Measurements from ENCODE around the gene CENPT.
A peak's percentile ranks its signal among the peaks of the same experiment; 100 is the strongest.

CENPT gene

GRCh38 chr16:67847064-67847861 is at the start of gene CENPT:
CENPT (minus strand) TSS chr16:67847693; CDS start chr16:67833859, 13,834 bp downstream.
- DNase-seq (ENCODE audit: low read depth), result no peak

- DNase-seq (ENCODE audit: low read depth), result no peak
Measured at GRCh38 chr16:67897231-67897630, 49.7 kb upstream of the CENPT start.

- DNase-seq (ENCODE audit: low read depth), result no peak
Measured at GRCh38 chr16:67893743-67894399, 46.4 kb upstream of the CENPT start.

DNA sequence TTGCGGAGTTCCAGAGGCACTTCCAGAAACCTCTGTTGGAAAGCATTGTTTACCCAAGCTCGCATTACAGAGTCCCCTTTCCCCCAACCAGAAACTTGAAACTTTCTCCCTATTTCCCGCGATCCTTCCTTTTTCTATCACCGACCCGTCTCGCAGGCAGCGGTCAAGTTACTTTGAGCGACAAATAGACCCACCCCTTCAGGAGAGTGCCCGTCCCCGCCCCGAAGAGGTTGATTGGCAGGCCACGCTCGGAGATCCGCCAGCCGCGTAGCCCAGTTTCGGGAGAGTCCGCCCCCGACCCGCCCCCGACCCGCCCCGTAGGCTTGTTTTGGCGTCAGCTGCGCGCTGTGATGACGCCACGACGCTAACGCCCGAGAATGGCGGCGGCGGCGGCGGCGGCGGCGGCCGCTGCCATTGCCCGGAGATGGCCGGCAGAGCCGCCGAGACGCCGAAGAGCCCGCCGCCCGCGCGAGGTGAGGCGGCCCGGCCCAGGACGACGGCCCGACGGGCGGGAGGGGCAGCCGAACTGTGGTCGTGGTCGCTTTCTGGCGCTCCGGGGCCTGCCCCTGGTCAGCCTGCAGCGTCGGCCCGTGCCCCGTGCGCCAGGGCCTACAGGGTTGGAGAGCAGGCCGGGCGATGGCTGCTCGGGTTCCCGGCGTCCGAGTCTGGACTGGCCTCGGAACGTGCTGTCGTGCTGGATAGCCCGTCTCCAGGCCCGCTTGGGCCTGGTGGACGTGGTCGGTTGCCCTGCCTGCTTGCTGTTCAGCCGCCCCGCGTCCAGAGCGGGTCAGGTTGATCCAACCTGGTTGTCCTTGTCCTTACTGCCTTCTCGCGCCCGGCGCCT is 45.6 kb upstream of the CENPT start, which contains the start of gene PSKH1:
Gene PSKH1 (plus strand): TSS at position 356 of the 844 bp plus-strand sequence. CDS start 15,496 bp downstream, outside the sequence.
- peak; percentile 84 for DNase-seq (ENCODE audit: low read depth)

DNA sequence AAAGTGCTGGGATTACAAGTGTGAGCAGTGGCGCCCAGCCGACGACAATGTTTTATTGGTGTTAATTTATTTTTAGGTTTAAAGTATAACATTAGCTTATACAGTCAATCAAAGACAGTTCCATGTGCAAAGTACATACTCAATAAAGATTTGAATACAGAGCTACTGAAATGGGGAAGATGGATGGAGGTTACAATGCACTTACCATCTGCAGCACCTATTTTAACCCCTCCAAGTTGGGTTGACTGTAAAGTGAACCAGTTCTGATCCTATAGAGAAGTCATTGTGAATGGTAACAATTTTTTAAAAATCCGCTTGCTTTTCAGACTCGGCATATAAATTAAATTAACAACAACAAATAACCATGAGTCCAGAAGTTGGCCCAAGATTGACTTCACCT is 44.9 kb upstream of the CENPT start:
- DNase-seq (ENCODE audit: low read depth), result no peak

- no peak for DNase-seq (ENCODE audit: low read depth)
Measured at GRCh38 chr16:67888331-67888730, 40.8 kb upstream of the CENPT start.

DNA sequence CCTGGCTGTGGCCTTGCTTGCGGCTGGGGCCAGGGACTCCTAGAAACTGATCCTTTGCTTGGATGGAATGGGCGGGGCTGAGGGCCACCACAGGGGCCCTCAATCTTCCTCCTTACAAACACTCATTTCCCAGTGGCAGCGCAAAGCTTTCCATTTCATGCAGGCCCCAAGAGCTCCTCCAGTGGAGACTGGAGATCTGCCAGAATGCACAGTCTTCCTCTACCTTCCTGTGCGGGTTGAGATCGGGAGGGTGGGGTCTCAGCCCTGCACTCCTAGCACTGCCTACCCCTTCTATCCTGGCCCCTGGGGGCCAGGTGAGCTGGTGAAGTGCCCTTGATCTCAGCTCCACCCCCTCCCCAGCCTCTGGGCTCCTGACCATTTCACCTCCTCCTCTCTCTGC is 38.9 kb upstream of the CENPT start:
- no peak for DNase-seq (ENCODE audit: low read depth)

GRCh38 chr16:67885976-67886375 is 38.5 kb upstream of the CENPT start:
- no peak for DNase-seq (ENCODE audit: low read depth)

GRCh38 chr16:67885545-67885944 is 38.1 kb upstream of the CENPT start:
- DNase-seq (ENCODE audit: low read depth), result no peak

DNA sequence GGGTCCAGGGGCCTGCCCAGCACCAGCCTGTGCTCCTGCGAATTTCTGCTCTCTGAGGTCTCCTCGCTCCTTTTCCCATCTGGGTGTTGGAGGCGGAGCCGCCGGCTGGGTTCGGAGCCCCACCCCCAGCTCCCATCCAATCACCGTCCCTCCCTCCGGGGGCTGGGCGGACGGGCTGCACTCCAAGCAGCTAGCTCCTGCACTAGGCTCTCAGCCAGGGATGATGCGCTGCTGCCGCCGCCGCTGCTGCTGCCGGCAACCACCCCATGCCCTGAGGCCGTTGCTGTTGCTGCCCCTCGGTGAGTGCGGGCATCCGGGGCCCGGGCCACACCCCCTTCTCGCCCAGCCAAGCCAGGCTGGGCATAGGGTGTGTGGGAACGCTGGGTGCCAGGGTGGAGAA is 37.2 kb upstream of the CENPT start, which contains the start of gene NRN1L:
Gene NRN1L (plus strand): TSS at position 202 of the 400 bp plus-strand sequence. CDS start 19 bp downstream, at position 221.
- DNase-seq (ENCODE audit: low read depth), result no peak

- DNase-seq (ENCODE audit: low read depth), result peak; percentile 53
Measured at GRCh38 chr16:67883872-67884261, 36.4 kb upstream of the CENPT start.

- no peak for DNase-seq (ENCODE audit: low read depth)
Measured at GRCh38 chr16:67883146-67883871, 35.8 kb upstream of the CENPT start.

GRCh38 chr16:67882374-67883145 is 35.1 kb upstream of the CENPT start:
- DNase-seq (ENCODE audit: low read depth), result no peak

GRCh38 chr16:67881621-67882161 is 34.2 kb upstream of the CENPT start:
- no peak for DNase-seq (ENCODE audit: low read depth)

- DNase-seq (ENCODE audit: low read depth), result no peak
Measured at GRCh38 chr16:67880584-67880983, 33.1 kb upstream of the CENPT start.

DNA sequence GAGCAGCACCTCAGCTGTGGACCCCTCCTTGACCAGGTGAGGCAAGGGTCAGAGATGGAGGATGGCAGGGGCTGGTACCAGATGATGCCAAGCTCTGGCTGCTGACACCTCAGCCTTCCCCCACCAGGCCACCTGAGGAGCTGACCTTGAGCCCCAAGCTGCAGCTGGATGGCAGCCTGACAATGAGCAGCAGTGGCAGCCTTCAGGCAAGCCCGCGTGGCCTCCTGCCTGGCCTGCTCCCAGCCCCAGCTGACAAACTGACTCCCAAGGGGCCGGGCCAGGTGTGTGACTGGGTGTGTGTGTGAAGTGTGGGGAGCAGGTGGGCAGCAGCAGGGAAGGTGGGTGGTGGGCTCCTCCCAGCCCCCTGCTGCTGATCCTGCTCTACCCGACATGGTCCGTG is 32.4 kb upstream of the CENPT start:
- no peak for DNase-seq (ENCODE audit: low read depth)

- DNase-seq (ENCODE audit: low read depth), result no peak
Measured at GRCh38 chr16:67879462-67879861, 32.0 kb upstream of the CENPT start.

- no peak for DNase-seq (ENCODE audit: low read depth)
Measured at GRCh38 chr16:67878846-67879245, 31.4 kb upstream of the CENPT start.

DNA sequence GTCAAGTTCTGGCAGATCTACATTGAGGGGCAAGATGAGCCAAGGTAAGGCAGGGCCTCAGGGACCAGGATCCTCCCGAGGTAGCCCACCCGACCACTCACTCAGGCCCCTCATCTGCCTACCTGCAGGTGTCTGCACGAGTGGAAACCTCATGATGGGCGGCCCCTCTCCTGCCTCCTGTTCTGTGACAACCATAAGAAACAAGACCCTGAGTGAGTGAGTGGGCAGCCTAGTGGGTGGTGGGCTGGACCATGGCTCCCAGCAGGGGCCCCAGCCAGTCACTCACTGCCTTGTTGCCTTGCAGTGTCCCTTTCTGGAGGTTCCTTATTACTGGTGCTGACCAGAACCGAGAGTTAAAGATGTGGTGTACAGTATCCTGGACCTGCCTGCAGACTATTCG is 30.7 kb upstream of the CENPT start:
- no peak for DNase-seq (ENCODE audit: low read depth)

DNA sequence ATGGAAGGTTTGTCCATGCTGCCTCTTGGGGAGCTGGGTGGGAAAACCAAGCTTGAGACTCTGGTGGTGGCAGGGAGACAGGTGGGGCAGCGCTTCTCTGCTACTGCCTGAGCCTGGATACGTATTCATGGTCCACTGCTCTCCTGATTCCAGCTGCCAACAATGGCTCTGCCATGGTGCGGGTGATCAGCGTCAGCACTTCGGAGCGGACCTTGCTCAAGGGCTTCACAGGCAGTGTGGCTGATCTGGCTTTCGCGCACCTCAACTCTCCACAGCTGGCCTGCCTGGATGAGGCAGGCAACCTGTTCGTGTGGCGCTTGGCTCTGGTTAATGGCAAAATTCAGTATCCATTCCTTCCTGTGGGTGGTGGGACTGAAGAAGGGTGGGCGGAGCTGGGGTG is 29.6 kb upstream of the CENPT start:
- DNase-seq (ENCODE audit: low read depth), result no peak

- DNase-seq (ENCODE audit: low read depth), result no peak
Measured at GRCh38 chr16:67874372-67874771, 26.9 kb upstream of the CENPT start.
